Osteocyte (in vitro differentiated cells): Measurements from ENCODE around the gene APOBEC2. TPM values are rescaled to one million over a fixed set of nuclear protein-coding genes. Genes with fewer than 3 reads are reported as not detected.

Experiments used
- DNase-seq: peaks from one replicate; pipeline ENCODE4 v3.0.0; 2021; ENCODE audit warnings: mixed read lengths; ENCODE audit not compliant: unreplicated experiment; ENCODE audit errors: extremely low spot score
- H3K27ac Mint-ChIP-seq: one replicate; pipeline ENCODE4 v1.8.0; 2021; ENCODE audit warnings: mild to moderate bottlenecking, mixed read lengths; ENCODE audit not compliant: unreplicated experiment
- H3K27me3 Mint-ChIP-seq: one replicate; pipeline ENCODE4 v1.8.0; 2021; ENCODE audit warnings: mixed read lengths; ENCODE audit not compliant: unreplicated experiment
- H3K36me3 Mint-ChIP-seq: one replicate; pipeline ENCODE4 v1.8.0; 2021; ENCODE audit warnings: mixed read lengths; ENCODE audit not compliant: unreplicated experiment
- H3K4me1 Mint-ChIP-seq: one replicate; pipeline ENCODE4 v1.8.0; 2021; ENCODE audit warnings: mixed read lengths; ENCODE audit not compliant: unreplicated experiment
- H3K4me3 Mint-ChIP-seq: one replicate; pipeline ENCODE4 v1.8.0; 2021; ENCODE audit warnings: mild to moderate bottlenecking, moderate library complexity, mixed read lengths; ENCODE audit not compliant: unreplicated experiment
- H3K9me3 Mint-ChIP-seq: one replicate; pipeline ENCODE4 v1.8.0; 2021; ENCODE audit warnings: mixed read lengths; ENCODE audit not compliant: unreplicated experiment
- total RNA-seq: library from RNA; stranded (reverse); gene quantifications from 2 replicates; pipeline ENCODE4 v1.2.1, GENCODE V29; 2021
- TF ChIP-seq, protein P1 (sequence below): fragments of 200-600 bp; sonication (generic); IDR thresholded peaks from 2 replicates; pipeline ENCODE4 v1.5.0; 2021; ENCODE audit warnings: antibody characterized with exemption, mild to moderate bottlenecking, moderate library complexity

Gene APOBEC2
- total RNA-seq, 1 donor from 2014 or later, result not detected

- Mint-ChIP-seq H3K9me3 (no peaks in the 10 kb centered on the region), H3K4me1 (peaks cover 12% of the 10 kb centered on the region), H3K4me3 (no peak overlapping the region), H3K27ac (no peak overlapping the region), H3K36me3 (no peaks in the 10 kb centered on the region), H3K27me3 (peaks cover 7% of the 10 kb centered on the region)
- TF ChIP-seq, protein P1, sequence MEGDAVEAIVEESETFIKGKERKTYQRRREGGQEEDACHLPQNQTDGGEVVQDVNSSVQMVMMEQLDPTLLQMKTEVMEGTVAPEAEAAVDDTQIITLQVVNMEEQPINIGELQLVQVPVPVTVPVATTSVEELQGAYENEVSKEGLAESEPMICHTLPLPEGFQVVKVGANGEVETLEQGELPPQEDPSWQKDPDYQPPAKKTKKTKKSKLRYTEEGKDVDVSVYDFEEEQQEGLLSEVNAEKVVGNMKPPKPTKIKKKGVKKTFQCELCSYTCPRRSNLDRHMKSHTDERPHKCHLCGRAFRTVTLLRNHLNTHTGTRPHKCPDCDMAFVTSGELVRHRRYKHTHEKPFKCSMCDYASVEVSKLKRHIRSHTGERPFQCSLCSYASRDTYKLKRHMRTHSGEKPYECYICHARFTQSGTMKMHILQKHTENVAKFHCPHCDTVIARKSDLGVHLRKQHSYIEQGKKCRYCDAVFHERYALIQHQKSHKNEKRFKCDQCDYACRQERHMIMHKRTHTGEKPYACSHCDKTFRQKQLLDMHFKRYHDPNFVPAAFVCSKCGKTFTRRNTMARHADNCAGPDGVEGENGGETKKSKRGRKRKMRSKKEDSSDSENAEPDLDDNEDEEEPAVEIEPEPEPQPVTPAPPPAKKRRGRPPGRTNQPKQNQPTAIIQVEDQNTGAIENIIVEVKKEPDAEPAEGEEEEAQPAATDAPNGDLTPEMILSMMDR, result no peak
- DNase-seq, result no peak
Observed at GRCh38 chr6:41051873-41052272, 1.1 kb upstream of the APOBEC2 start.

- Mint-ChIP-seq H3K4me1 (peaks cover 11% of the 10 kb centered on the region), H3K4me3 (no peak overlapping the region), H3K36me3 (no peaks in the 10 kb centered on the region), H3K9me3 (no peaks in the 10 kb centered on the region), H3K27ac (no peak overlapping the region), H3K27me3 (no peaks in the 10 kb centered on the region)
- TF ChIP-seq, protein P1, result no peak
- DNase-seq, result no peak
Observed at GRCh38 chr6:41054511-41054910, 1.5 kb downstream of the APOBEC2 start.

- H3K4me1 Mint-ChIP-seq, result peaks cover 13% of the 10 kb centered on the region
- H3K9me3 Mint-ChIP-seq, result no peaks in the 10 kb centered on the region
- no peak overlapping the region for H3K4me3 Mint-ChIP-seq
- no peak overlapping the region for H3K27ac Mint-ChIP-seq
- H3K36me3 Mint-ChIP-seq, result no peaks in the 10 kb centered on the region
- TF ChIP-seq, protein P1, result no peak
- DNase-seq, result no peak
- H3K27me3 Mint-ChIP-seq, result no peaks in the 10 kb centered on the region
Observed at GRCh38 chr6:41055149-41055548, 2.1 kb downstream of the APOBEC2 start.

- no peaks in the 10 kb centered on the region for H3K27me3 Mint-ChIP-seq
- H3K4me3 Mint-ChIP-seq, result no peak overlapping the region
- TF ChIP-seq, protein P1, result no peak
- H3K4me1 Mint-ChIP-seq, result peaks cover 13% of the 10 kb centered on the region
- no peaks in the 10 kb centered on the region for H3K9me3 Mint-ChIP-seq
- peaks cover 6% of the 10 kb centered on the region for H3K36me3 Mint-ChIP-seq
- no peak overlapping the region for H3K27ac Mint-ChIP-seq
- no peak for DNase-seq
Observed at GRCh38 chr6:41056768-41057490, 3.9 kb downstream of the APOBEC2 start.

- TF ChIP-seq, protein P1, result no peak
- no peak overlapping the region for H3K4me3 Mint-ChIP-seq
- H3K36me3 Mint-ChIP-seq, result peaks cover 10% of the 10 kb centered on the region
- peaks cover 10% of the 10 kb centered on the region for H3K4me1 Mint-ChIP-seq
- H3K9me3 Mint-ChIP-seq, result no peaks in the 10 kb centered on the region
- no peak for DNase-seq
- H3K27ac Mint-ChIP-seq, result no peak overlapping the region
- H3K27me3 Mint-ChIP-seq, result no peaks in the 10 kb centered on the region
Observed at GRCh38 chr6:41058783-41059181, 5.8 kb downstream of the APOBEC2 start.
